GM04503 (cell line): ENCODE results near the gene DHX16.

Experiments used
- DNase-seq: peaks from one replicate; pipeline ENCODE4 v3.0.0-alpha.2; 2012; ENCODE audit warnings: low read depth

Gene DHX16

DNA sequence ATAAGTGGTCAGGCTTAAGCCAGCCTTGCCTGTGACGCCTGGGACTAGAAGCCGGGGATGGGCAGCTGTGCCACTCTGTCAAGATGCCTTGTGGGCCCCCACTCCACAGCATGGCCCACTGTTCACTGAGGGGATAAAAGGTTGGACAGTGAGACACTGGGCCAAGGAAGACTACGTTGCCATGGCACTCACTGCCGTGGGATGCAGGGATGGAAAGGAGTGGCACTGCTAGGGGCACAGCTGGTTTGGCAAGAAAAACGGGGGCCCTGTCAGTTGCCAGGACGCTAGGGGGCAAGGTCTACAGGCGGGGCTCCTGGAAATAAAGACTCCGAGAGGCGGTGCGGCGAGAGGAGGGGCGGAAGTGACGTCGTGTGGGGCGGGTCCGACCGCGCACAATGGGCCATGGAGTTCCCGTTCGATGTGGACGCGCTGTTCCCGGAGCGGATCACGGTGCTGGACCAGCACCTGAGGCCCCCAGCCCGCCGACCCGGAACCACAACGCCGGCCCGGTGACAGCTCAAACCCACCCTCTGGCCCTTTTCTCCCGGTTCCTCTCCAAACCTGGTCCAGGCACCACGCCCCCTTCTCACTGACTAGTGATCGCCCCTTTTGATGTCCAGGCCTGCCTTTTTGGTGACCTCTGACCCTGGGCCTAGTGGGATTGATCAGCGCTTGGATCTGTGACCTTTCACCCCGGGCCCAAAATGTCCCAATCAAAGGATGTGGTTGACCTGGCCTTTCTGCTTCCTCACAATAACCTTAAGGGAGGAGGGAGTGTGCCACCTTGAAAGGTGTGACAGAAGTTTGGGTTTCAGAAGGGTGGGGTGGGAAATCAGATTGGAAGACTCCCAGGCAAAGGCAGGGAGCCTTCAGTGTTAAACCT, 46.1 kb downstream of the DHX16 start, which contains the start of gene ATAT1:
ATAT1 (plus strand) TSS at position 391 of the 883 bp plus-strand sequence.
- DNase-seq: no peak

- no peak for DNase-seq
These were observed 47.3 kb downstream of the DHX16 start for GRCh38 chr6:30625511-30625910.

GRCh38 chr6:30619561-30619960, 53.2 kb downstream of the DHX16 start:
- DNase-seq: no peak

DNA sequence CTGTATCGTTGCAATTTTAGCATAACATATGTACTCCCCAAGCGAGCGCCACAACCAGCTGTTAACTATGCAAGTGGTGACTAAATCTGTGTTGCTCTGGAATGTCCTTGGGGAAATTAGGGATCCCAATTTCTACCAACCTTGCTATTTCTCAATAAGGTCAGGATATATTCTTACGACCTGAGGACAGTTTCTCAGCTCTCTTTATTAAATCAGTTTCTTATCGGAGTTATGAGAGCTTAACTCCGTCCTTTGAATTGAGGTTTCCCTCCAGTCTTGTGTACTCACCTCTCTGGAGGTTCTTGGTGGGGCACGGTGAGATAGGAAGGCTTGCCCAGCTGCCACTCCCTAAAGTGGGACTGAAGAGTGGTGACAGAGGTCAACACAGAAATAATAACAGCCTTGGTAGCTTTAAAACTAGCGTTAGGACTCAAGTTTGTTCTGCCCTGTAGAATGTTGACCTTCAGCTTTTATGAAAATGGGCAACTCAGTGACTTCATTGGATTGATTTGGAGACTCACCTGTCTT, 54.5 kb downstream of the DHX16 start:
- DNase-seq: no peak

DNA sequence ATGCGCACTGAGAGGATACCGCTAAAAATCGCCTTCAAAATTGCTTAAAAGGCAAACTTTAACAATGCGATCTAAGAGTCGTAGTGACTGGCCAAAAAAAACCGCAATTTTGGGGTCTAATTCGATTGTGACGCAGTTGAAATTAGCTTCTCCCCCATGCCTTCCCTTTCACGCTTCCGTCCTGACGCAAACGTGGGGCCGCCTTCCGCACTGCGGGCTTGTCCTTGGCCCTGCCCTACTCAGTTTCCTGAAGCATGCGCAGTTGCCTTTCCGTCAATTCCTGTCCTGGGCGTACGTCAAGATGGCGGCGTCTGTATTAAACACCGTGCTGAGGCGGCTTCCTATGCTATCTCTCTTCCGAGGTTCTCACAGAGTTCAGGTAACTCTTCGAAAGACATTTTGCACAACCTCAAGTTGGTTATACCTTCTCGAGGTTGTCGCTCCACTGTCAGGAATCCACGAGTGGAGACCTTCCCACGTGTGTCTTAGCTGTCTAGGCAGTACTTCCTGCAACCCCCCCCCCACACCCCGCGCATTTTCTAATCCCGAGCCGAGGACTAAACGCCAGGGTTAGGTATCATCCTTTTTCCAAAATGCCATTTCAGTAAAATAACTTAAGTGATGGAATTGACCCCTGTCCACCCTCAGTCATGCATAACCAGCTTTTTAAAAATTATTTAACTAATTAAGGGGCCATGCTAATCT, 55.1 kb downstream of the DHX16 start, which contains the start of gene MRPS18B:
MRPS18B (plus strand) TSS at position 276 of the 705 bp plus-strand sequence; CDS start at position 302, 26 bp downstream.
- DNase-seq: peak; percentile 93

DNA sequence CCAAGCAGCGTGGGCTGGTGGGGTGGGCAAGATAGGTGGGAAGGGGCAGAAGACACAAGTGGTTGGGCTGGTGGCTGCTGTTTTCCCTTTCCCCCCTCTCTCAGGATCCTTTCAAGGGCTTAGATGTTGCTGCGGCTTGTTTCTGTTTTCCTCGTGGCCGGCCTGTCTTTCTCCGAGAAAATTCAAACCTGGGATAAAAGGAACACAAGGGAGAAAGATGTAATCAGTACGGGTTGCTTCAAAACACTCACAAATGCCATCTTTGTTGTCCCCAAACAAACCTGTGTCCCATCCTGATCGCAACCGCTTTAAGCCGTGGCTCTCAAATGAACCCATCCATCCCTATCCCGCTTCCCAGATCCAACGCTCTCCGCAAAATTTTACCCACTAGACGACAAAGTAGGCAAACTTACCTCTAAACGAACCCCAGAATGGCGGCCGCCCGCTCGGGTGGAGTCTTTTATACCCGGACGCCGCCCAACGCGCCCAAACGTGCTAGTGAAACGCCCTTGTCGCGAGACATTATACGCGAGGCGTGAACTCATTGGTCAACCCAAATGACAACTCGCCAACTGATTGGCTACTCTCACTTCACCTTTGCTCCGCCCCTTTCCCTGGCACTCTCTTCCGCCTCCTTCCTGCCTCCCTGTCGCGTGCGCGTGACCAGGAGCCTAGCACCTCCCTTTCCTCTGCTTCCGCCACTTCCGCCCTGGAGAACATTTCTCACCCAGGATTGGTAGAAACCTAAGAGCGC, 55.8 kb downstream of the DHX16 start, which contains the start of gene PPP1R10:
PPP1R10 (minus strand) TSS at position 433 of the 754 bp plus-strand sequence. CDS start 7,299 bp downstream, outside the sequence.
- DNase-seq: peak; percentile 99

GRCh38 chr6:30615958-30616810, 56.6 kb downstream of the DHX16 start:
- no peak for DNase-seq

DNA sequence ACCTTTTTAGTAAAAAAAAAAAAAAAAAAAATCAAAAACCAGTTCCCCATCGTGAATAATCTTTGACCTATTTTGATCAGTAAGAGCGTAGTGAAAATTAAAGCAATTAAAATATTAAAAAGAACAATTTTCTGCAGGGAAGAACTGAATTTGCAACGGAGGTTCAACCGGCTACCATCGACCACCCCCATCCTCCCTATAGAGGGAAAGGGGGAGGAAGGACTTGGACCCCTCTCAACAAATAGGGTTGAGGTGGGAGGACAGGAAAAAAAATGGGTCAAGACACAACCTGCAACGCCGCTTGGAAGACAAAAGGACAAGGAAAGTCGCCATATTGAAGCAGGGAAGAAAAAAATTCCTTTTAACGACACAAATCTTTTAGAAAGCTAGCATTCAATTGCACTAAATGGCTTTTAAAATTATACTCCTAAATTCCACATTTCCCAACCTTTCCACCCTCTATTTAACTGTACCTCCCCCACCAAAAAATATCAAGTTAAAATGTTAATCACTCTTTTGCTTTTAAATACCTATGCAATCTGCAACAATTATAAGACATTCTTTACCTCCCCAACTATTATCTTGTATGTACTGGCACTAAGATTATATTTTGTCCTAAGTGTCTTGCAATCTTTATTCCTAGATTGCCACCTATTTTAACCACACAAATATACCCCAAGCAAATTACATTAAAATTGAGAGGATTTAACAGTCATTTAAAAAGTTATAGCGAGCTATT, 57.4 kb downstream of the DHX16 start:
- DNase-seq: no peak

DNA sequence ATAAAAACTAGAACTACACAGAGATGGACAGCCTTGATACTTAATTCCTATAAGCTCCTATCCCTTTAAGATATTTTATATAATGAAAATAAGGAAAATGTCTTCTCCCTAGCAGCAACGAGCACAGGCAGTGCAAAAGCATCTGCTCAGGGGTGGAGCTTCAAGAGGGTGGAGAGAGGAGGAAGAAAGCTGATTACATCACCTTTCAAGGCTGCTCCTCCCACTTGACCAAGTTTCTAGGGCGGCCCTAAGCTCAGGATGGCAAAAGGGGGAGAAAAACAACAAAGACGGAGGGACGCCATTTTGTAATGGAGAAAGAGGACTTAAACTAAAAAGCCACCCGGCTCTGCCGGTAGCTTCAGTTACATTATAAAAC, 58.0 kb downstream of the DHX16 start:
- peak; percentile 89 for DNase-seq

DNA sequence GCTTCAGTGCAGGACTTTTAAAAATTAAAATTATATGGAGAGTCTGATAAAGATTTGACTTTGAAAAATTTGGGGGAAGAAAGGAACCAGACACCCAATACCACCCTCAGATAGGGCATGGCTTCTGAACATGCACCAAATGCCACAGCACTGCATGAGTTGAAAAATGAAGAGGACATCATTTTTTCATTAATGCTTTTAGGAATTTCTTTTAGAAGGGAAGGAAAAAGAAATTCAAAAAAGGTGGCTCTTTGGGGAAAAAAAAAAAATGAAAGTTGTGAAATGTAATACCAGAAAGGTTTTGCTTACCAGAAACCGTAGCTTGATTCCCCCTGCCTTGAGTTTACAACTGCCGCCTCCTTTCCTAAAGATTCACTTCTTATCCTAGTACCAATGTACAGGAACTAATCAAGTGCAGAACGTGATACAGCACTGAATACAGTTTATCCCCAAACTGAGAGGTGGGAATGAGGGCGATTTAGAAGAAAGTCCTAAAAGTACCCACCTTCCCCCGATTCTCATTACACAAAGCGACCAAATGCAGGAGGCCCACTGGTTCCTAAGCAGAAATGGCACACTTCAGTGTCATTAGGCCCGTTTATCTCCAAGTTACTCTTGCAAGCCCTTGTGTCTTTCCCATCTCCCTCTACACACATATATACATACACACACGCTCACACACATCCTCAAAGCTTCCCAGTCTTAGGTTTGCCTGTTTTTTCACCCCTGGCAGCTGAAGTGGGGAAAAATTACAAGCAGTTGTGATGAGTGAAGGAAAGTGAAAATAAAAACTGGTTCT, 58.6 kb downstream of the DHX16 start:
- DNase-seq: no peak

DNA sequence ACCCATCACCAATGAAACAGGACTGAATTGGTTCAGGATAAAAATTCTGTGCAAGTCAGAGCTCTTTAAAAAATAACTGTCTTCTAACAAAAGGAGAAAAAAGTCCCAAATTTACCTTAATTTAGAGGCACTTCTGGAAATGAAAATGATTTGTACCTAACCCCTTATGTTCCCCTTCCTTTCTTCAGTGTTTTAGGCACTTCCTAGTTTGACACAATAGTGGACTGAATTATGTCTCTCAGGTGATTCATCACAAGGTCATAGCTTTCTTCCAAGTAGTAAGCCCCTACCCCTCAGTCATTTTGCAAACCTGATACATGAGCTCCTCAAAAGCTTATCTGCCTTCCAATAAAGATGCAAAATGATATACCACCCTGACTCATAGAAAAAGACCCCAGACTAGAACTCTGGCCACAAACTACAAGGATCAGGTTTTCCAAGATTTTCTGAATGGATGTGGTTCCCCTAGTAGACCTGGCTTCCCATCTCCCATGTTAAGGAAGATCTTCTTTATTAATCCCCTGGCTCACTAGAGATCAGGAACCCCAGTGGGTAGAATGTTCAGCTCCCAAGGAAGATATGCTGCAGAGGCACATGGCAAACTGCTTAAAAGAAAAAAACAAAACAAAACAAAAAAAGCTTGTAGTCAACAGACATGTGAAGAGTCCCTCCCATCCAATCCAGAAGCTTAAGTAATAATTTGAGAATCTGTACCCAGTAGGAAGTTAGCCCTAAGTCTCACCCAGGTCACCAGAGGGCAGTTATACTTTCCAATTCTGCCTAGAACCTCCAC, 59.4 kb downstream of the DHX16 start:
- DNase-seq: no peak

- DNase-seq: no peak
These were observed 60.0 kb downstream of the DHX16 start for GRCh38 chr6:30612687-30613248.

- DNase-seq: no peak
These were observed 60.6 kb downstream of the DHX16 start for GRCh38 chr6:30612213-30612612.

GRCh38 chr6:30611856-30612194, 61.0 kb downstream of the DHX16 start:
- DNase-seq: no peak

- DNase-seq: no peak
These were observed 61.5 kb downstream of the DHX16 start for GRCh38 chr6:30611150-30611855.

DNA sequence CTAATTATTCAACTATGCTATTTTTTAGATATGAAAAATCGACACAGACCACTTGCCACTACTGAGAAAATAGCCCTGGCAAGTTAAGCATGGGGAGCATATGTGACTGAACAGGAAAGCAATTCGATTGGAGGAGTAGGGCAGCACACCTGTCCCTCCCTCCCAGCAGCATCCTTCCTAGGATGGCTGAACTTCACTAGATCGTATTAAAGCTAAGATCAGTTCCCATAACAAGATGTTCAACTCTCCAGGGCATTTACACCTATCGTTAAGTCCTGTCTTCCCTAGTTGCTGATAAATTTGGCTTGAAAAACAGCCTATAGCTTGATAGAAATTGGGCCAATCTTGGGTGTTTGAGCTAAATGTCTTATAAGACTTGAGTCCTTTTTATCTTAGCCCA, 62.7 kb downstream of the DHX16 start:
- DNase-seq: no peak

DNA sequence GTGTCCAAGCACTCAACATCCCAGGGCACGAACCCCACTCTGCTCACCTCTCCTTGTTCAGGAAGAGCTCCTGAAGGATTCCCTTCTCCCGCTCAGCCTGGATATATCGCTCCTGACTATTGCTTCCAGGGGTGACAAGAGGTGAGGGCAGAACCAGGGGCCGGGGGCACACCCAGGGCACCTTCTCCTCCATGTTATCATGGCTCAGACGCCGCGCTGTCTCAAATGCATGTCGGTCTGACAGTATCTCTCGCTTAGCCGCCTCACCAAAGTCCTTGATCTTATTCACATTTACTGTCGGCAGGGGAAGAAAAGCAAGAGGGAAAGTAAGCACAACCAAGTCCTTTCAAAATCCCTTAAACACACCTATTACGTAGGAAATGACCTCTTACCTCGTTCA, 68.8 kb downstream of the DHX16 start:
- DNase-seq: no peak
